Smooth muscle cell (in vitro differentiated cells): ENCODE results near the gene RCSD1. TPM values are rescaled to one million over a fixed set of nuclear protein-coding genes. Genes with fewer than 3 reads are reported as not detected.

ENCODE experiments used
- DNase-seq: peaks from one replicate; lab custom pipeline; 2025; ENCODE audit not compliant: unreplicated experiment; lab: John Stamatoyannopoulos, UW
- H2AFZ ChIP-seq: fragments of 200-600 bp; sonication (generic); 2 replicates; pipeline ENCODE4 v1.6.0; 2016; ENCODE audit warnings: antibody characterized with exemption, low read depth, mild to moderate bottlenecking
- H3F3A ChIP-seq: fragments of 200-600 bp; sonication (generic); 2 replicates; pipeline ENCODE4 v1.6.0; 2017; ENCODE audit warnings: antibody characterized with exemption, low read depth
- H3K27ac ChIP-seq: fragments of 200-600 bp; sonication (generic); 2 replicates; pipeline ENCODE4 v1.5.1; 2016; ENCODE audit warnings: low read depth, mild to moderate bottlenecking
- H3K27me3 ChIP-seq: fragments of 200-600 bp; sonication (generic); 2 replicates; pipeline ENCODE4 v1.6.1; 2016; ENCODE audit warnings: low read depth, mild to moderate bottlenecking
- H3K36me3 ChIP-seq: fragments of 200-600 bp; sonication (generic); 2 replicates; pipeline ENCODE4 v1.5.1; 2016; ENCODE audit warnings: low read depth
- H3K4me1 ChIP-seq: fragments of 200-600 bp; sonication (generic); 2 replicates; pipeline ENCODE4 v1.5.1; 2016; ENCODE audit warnings: low read depth
- H3K4me2 ChIP-seq: fragments of 200-600 bp; sonication (generic); 2 replicates; pipeline ENCODE4 v1.6.0; 2016; ENCODE audit warnings: mild to moderate bottlenecking
- H3K4me3 ChIP-seq: fragments of 200-600 bp; sonication (generic); 2 replicates; pipeline ENCODE4 v1.5.1; 2016; ENCODE audit warnings: mild to moderate bottlenecking
- H3K79me2 ChIP-seq: fragments of 200-600 bp; sonication (generic); 2 replicates; pipeline ENCODE4 v1.6.0; 2016; ENCODE audit warnings: low read depth, mild to moderate bottlenecking
- H3K9ac ChIP-seq: fragments of 200-600 bp; sonication (generic); 2 replicates; pipeline ENCODE4 v1.6.0; 2016; ENCODE audit warnings: low read depth
- H3K9me3 ChIP-seq: fragments of 200-600 bp; sonication (generic); replicated peaks from 2 replicates; pipeline ENCODE4 v1.5.1; 2016; ENCODE audit warnings: low read depth
- H4K20me1 ChIP-seq: fragments of 200-600 bp; sonication (generic); 2 replicates; pipeline ENCODE4 v1.6.0; 2016; ENCODE audit warnings: low read depth
- WGBS: methylation state at CpG from one replicate; pipeline ENCODE4 v1.1.7; 2016; ENCODE audit warnings: low lambda C conversion rate; 5-methylcytosine and 5-hydroxymethylcytosine counted together
- polyA plus RNA-seq: library from polyadenylated mRNA; unstranded; fragments of >200 nt; fragmentation: Nextera tagmentation; extraction: Ambion mirVana; gene quantifications from 2 replicates; pipeline ENCODE4 v1.2.1, GENCODE V29; 2016
- total RNA-seq: library from RNA; depleted of rRNA; stranded (reverse); fragments of >200 nt; gene quantifications from 2 replicates; pipeline ENCODE4 v1.2.3, GENCODE V29; 2014
- TF ChIP-seq, protein P1 (sequence below): fragments of 200-600 bp; sonication (generic); IDR thresholded peaks from 2 replicates; pipeline ENCODE4 v1.5.1; 2017; ENCODE audit warnings: borderline replicate concordance, mild to moderate bottlenecking, antibody characterized with exemption; ENCODE audit not compliant: insufficient read depth, poor library complexity, severe bottlenecking

RCSD1 gene
- total and polyA plus RNA-seq, 2 experiments from 2014 or later: 0.40 TPM; not detected in 1

DNA sequence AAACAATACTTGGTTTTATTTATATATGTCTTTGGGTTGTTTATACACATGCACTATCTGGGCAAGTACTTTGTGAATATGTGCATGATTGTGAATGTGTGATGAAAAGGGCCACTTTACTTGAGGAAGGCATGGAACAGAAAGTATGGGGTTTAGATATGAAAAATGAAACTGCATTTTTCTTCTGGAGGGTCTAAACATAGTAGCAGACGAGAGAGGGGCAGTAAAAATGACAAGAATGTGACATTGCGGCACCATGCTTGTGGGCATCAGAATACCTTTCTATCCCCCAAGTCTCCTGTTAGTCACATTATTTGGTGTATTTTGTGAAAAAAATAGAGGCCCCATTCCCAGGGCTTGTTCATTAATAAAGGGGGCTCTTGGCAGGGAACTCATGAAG lies 76.3 kb downstream of the RCSD1 start:
- H3K4me3 ChIP-seq: no peak overlapping the region
- no peaks in the 10 kb centered on the region for H3K9me3 ChIP-seq
- H3K4me2 ChIP-seq: no peak overlapping the region
- H3K9ac ChIP-seq: no peak overlapping the region
- no peaks in the 10 kb centered on the region for H3K27me3 ChIP-seq
- TF ChIP-seq, protein P1, sequence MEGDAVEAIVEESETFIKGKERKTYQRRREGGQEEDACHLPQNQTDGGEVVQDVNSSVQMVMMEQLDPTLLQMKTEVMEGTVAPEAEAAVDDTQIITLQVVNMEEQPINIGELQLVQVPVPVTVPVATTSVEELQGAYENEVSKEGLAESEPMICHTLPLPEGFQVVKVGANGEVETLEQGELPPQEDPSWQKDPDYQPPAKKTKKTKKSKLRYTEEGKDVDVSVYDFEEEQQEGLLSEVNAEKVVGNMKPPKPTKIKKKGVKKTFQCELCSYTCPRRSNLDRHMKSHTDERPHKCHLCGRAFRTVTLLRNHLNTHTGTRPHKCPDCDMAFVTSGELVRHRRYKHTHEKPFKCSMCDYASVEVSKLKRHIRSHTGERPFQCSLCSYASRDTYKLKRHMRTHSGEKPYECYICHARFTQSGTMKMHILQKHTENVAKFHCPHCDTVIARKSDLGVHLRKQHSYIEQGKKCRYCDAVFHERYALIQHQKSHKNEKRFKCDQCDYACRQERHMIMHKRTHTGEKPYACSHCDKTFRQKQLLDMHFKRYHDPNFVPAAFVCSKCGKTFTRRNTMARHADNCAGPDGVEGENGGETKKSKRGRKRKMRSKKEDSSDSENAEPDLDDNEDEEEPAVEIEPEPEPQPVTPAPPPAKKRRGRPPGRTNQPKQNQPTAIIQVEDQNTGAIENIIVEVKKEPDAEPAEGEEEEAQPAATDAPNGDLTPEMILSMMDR: no peak
- H2AFZ ChIP-seq: no peak overlapping the region
- H3F3A ChIP-seq: no peaks in the 10 kb centered on the region
- no peaks in the 10 kb centered on the region for H3K79me2 ChIP-seq
- WGBS: 77% methylated on average over 2 of the region's 2 CpGs
- H3K4me1 ChIP-seq: peaks cover 17% of the 10 kb centered on the region
- H3K27ac ChIP-seq: no peak overlapping the region
- no peak for DNase-seq
- H4K20me1 ChIP-seq: no peaks in the 10 kb centered on the region
- no peaks in the 10 kb centered on the region for H3K36me3 ChIP-seq

DNA sequence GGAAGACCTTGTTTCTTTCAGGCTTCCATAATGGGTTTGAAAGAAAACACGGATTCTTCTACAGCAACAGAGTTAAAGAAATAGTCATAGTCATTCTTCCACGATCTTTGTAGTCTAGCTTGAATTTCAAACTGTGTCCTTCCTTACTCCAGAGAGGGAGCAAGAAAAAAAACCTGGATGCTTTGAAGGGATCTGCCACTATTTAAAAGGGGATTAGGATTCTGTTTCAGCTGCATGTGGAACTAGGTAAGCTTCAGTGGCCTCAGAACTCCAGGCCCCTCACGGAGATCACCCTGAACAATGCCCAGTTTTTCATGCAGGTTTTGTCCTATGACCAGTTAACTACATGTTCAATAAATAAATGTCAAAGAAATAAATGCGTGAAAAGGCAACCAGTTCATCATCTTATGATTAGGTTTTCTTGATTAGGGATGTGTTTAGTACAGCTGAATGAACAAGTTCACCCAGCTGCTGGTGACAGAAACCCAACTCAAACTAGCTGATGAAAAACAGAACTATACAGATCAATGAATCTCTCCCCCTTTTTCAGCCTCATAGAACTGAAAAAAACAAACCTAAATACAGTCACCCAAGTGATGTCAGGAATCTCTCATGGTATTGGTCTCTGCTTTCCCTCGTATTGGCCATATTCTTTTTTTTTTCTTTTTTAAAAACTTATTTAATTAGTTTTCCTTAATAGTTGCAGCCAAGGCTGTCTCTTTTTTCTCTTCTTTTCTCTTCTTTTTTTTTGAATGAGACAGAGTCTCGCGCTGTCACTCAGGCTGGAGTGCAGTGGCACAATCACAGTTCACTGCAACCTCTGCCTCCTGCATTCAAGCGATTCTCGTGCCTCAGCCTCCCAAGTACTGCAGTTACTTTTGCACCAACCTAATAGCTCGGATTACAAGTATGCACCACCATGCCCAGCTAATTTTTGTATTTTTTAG lies 77.2 kb downstream of the RCSD1 start:
- H4K20me1 ChIP-seq: no peaks in the 10 kb centered on the region
- DNase-seq: no peak
- no peaks in the 10 kb centered on the region for H3K36me3 ChIP-seq
- H3K27ac ChIP-seq: no peak overlapping the region
- no peak overlapping the region for H3K9ac ChIP-seq
- H3K4me1 ChIP-seq: peaks cover 17% of the 10 kb centered on the region
- H3K4me2 ChIP-seq: no peak overlapping the region
- no peak overlapping the region for H3K4me3 ChIP-seq
- TF ChIP-seq, protein P1: no peak
- no peak overlapping the region for H2AFZ ChIP-seq
- 88% methylated on average over 10 of the region's 10 CpGs for WGBS
- H3K27me3 ChIP-seq: no peaks in the 10 kb centered on the region
- no peaks in the 10 kb centered on the region for H3K79me2 ChIP-seq
- no peaks in the 10 kb centered on the region for H3F3A ChIP-seq
- H3K9me3 ChIP-seq: no peaks in the 10 kb centered on the region

DNA sequence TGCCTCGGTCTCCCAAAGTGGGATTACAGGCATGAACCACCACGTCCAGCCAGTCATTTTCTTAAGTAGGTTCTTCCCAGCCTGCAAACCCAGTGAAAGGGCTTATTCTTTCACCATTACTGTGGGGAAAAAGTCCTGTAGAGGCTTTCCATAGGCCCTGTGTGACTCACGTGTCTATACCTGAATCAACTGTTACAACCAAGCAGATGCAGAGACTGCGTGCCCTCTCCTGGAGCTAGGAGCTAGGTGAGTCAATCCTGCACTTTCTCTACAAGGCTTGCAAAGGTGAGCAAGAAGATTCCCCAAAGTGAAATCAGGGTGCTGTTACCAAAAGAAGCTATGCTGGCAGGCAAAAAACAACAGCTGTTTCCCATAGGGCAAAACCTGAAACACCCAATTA lies 77.9 kb downstream of the RCSD1 start:
- Histone ChIP-seq H3K27ac (no peak overlapping the region), H3K4me3 (no peak overlapping the region), H3K36me3 (no peaks in the 10 kb centered on the region), H3K4me2 (no peak overlapping the region), H3K9ac (no peak overlapping the region), H3K4me1 (peaks cover 17% of the 10 kb centered on the region), H2AFZ (no peak overlapping the region), H3K79me2 (no peaks in the 10 kb centered on the region), H3K9me3 (no peaks in the 10 kb centered on the region), H3K27me3 (no peaks in the 10 kb centered on the region), H3F3A (no peaks in the 10 kb centered on the region), H4K20me1 (no peaks in the 10 kb centered on the region)
- TF ChIP-seq, protein P1: no peak
- no peak for DNase-seq
- 71% methylated on average over 4 of the region's 4 CpGs for WGBS
